Trophoblast cell (in vitro differentiated cells and primary cell): ENCODE measurements around the gene WSCD2.

Source experiments
- DNase-seq, 2 donors: peaks; one replicate each; pipeline ENCODE4 v3.0.0-alpha.2; 2016
- H2AFZ ChIP-seq: 2 replicates; pipeline ENCODE4 v1.6.1; 2013; ENCODE audit warnings: low read length, moderate library complexity, mild to moderate bottlenecking; ENCODE audit not compliant: insufficient read depth, poor library complexity
- H2AK5ac ChIP-seq: 2 replicates; pipeline ENCODE4 v1.6.1; 2013; ENCODE audit warnings: mild to moderate bottlenecking, low read length
- H2BK120ac ChIP-seq: 2 replicates; pipeline ENCODE4 v1.6.1; 2013; ENCODE audit warnings: low read length, mild to moderate bottlenecking, moderate library complexity; ENCODE audit not compliant: insufficient read depth, poor library complexity
- H2BK12ac ChIP-seq: 2 replicates; pipeline ENCODE4 v1.6.1; 2013; ENCODE audit warnings: mild to moderate bottlenecking, low read length, moderate library complexity
- H2BK5ac ChIP-seq: 2 replicates; pipeline ENCODE4 v1.6.1; 2013; ENCODE audit warnings: low read length, low read depth, moderate library complexity, mild to moderate bottlenecking; ENCODE audit not compliant: poor library complexity
- H3K14ac ChIP-seq: 2 replicates; pipeline ENCODE4 v1.6.1; 2013; ENCODE audit warnings: mild to moderate bottlenecking, low read length
- H3K18ac ChIP-seq: 2 replicates; pipeline ENCODE4 v1.6.1; 2013; ENCODE audit warnings: mild to moderate bottlenecking, low read length
- H3K23ac ChIP-seq: 2 replicates; pipeline ENCODE4 v1.6.1; 2013; ENCODE audit warnings: low read length
- H3K27ac ChIP-seq: 2 replicates; pipeline ENCODE4 v1.5.1; 2013; ENCODE audit warnings: low read depth, mild to moderate bottlenecking, inconsistent platforms, low read length, moderate library complexity
- H3K27me3 ChIP-seq: 2 replicates; pipeline ENCODE4 v1.6.1; 2013; ENCODE audit warnings: inconsistent platforms, mild to moderate bottlenecking, low read length, moderate library complexity; ENCODE audit not compliant: insufficient read depth
- H3K36me3 ChIP-seq, 2 experiments: 1 replicate in 1 of 2; 2 replicates in 1 of 2; pipeline ENCODE4 v1.6.1; 2013; ENCODE audit warnings: low read length in 2 of 2, mild to moderate bottlenecking in 2 of 2, moderate library complexity in 1 of 2; ENCODE audit not compliant: insufficient read depth in 2 of 2, control insufficient read depth in 1 of 2
- H3K4ac ChIP-seq: 2 replicates; pipeline ENCODE4 v1.6.1; 2013; ENCODE audit warnings: low read depth, mild to moderate bottlenecking, low read length, moderate library complexity
- H3K4me1 ChIP-seq, 2 experiments: 1 replicate in 1 of 2; 2 replicates in 1 of 2; pipeline ENCODE4 v1.6.1; 2013; ENCODE audit warnings: low read length in 2 of 2, mild to moderate bottlenecking in 2 of 2, moderate library complexity in 1 of 2; ENCODE audit not compliant: insufficient read depth in 2 of 2, control insufficient read depth in 1 of 2
- H3K4me2 ChIP-seq: 2 replicates; pipeline ENCODE4 v1.6.1; 2013; ENCODE audit warnings: inconsistent platforms, mild to moderate bottlenecking, low read length, moderate library complexity
- H3K4me3 ChIP-seq: 2 replicates; pipeline ENCODE4 v1.5.1; 2013; ENCODE audit warnings: mild to moderate bottlenecking, low read depth, low read length, inconsistent platforms
- H3K79me1 ChIP-seq: one replicate; pipeline ENCODE4 v1.6.1; 2013; ENCODE audit warnings: low read length
- H3K79me2 ChIP-seq: 2 replicates; pipeline ENCODE4 v1.6.1; 2013; ENCODE audit warnings: low read length, mild to moderate bottlenecking; ENCODE audit not compliant: control insufficient read depth, insufficient read depth, poor library complexity
- H3K9ac ChIP-seq: 2 replicates; pipeline ENCODE4 v1.6.1; 2013; ENCODE audit warnings: mild to moderate bottlenecking, low read length
- H3K9me3 ChIP-seq: 2 replicates; pipeline ENCODE4 v1.6.1; 2013; ENCODE audit warnings: low read depth, mild to moderate bottlenecking, control low read depth, inconsistent platforms, low read length; ENCODE audit not compliant: insufficient read depth
- H4K12ac ChIP-seq: 2 replicates; pipeline ENCODE4 v1.6.1; 2013; ENCODE audit warnings: low read depth, mild to moderate bottlenecking, low read length, moderate library complexity
- H4K8ac ChIP-seq: 2 replicates; pipeline ENCODE4 v1.6.1; 2013; ENCODE audit warnings: low read depth, mild to moderate bottlenecking, low read length, moderate library complexity
- H4K91ac ChIP-seq: one replicate; pipeline ENCODE4 v1.6.1; 2013; ENCODE audit warnings: low read depth, mild to moderate bottlenecking, low read length, moderate library complexity
- WGBS: extraction: QIAGEN DNeasy Blood & Tissue Kit; methylation state at CpG from one replicate; pipeline ENCODE4 v1.1.7; 2013; ENCODE audit warnings: missing lambda C conversion rate; ENCODE audit not compliant: insufficient read length, insufficient coverage; ENCODE audit errors: extremely low coverage; 5-methylcytosine and 5-hydroxymethylcytosine counted together

The WSCD2 gene

DNA sequence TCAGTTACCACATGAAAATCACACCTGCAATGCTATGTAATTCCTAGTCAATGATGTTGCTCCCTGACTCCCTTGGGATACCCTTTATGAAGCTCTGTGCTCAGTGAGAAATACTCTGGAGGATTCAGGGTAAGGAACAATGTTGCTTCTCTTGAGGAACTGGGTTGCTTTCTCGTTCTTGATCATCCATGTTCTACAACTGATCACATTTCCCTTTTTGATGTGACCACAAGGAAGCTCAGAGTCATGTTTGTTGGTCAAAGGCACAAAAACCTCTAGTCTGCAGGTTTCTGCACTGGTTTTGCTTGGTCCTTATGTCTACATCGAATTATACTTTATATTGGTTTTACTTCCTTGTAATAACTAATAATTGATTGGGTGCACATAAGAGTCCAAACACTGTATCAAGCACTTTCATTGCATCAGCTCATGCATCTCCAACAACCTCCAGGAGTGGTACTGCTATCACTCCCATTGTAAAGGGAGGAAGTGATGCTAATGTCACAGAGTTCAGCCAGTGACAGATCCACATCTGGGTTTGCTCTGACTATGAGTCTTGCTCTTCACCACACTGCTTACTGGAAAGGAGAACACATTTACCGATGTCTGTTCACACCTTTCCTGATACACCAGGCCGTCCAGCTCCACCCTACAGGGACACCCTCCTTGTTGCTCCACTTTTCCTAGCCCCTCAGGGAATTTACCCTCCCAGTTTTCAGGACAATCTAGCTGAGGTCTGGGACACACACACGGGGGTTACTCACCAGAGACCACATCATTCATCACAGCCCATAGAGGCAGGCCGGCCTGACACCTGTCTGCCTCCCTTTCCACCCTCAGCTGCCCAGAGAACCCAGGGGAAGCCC lies 169.0 kb downstream of the WSCD2 start:
- H3K9me3 ChIP-seq = no peaks in the 10 kb centered on the region
- H3K79me2 ChIP-seq = no peaks in the 10 kb centered on the region
- no peak overlapping the region for H3K18ac ChIP-seq
- H3K4ac ChIP-seq = no peak overlapping the region
- DNase-seq = no peak
- no peak overlapping the region for H3K4me2 ChIP-seq
- no peak overlapping the region for H3K4me3 ChIP-seq
- H4K91ac ChIP-seq = no peak overlapping the region
- H2BK5ac ChIP-seq = no peak overlapping the region
- no peak overlapping the region for H2AFZ ChIP-seq
- no peak overlapping the region for H2AK5ac ChIP-seq
- H2BK12ac ChIP-seq = no peak overlapping the region
- no peak overlapping the region for H3K23ac ChIP-seq
- peaks cover 2% of the 10 kb centered on the region for H3K79me1 ChIP-seq
- no peak overlapping the region for H2BK120ac ChIP-seq
- H3K36me3 ChIP-seq = no peaks in the 10 kb centered on the region
- no peak overlapping the region for H4K12ac ChIP-seq
- WGBS = no CpG with 5 or more reads among the region's 6 CpGs
- H3K14ac ChIP-seq = no peak overlapping the region
- H3K27ac ChIP-seq = no peak overlapping the region
- H3K4me1 ChIP-seq = peaks cover 11 to 15% of the 10 kb centered on the region in 2 experiments
- no peak overlapping the region for H4K8ac ChIP-seq
- no peaks in the 10 kb centered on the region for H3K27me3 ChIP-seq
- H3K9ac ChIP-seq = no peak overlapping the region

DNA sequence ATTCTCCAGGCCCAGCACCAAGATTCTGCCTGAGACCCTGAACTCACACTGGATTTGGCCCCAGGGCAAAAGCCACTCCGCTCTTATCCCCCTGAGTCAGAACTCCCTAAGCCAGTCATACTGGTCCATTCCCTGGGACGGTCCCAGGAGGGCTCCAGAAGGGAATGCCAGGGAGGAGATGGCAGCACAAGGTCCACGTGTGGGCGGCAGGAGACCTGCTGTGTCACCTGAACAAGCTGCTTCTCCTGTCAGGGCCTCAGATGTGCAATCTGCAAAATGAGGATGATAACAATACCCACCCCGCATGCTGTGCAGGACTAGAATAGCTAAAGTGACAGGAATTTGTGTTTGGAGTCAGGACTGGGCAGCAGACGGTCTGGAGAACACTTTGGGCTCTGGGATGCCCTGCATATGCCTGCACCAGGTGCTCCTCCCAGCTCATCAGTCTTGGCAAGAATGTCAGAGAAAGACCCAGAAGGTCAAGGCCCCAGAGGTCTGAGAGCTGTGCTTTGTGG lies 169.7 kb downstream of the WSCD2 start:
- Histone ChIP-seq H3K23ac (no peak overlapping the region), H3K27ac (no peak overlapping the region), H3K27me3 (no peaks in the 10 kb centered on the region), H3K36me3 (no peaks in the 10 kb centered on the region), H2AK5ac (no peak overlapping the region), H3K79me1 (peaks cover 5% of the 10 kb centered on the region), H3K4me3 (no peak overlapping the region), H3K9ac (no peak overlapping the region), H3K4me2 (no peak overlapping the region), H3K18ac (no peak overlapping the region), H3K14ac (no peak overlapping the region), H4K91ac (no peak overlapping the region), H2AFZ (no peak overlapping the region), H4K8ac (no peak overlapping the region), H2BK12ac (no peak overlapping the region), H3K9me3 (no peaks in the 10 kb centered on the region), H3K79me2 (peaks cover under 1% of the 10 kb centered on the region), H3K4me1 (peaks cover 16 to 17% of the 10 kb centered on the region in 2 experiments), H2BK5ac (no peak overlapping the region), H2BK120ac (no peak overlapping the region), H4K12ac (no peak overlapping the region), H3K4ac (no peak overlapping the region)
- no CpG with 5 or more reads among the region's 6 CpGs for WGBS
- peak in 1 of 2 donors; percentile 52 for DNase-seq

DNA sequence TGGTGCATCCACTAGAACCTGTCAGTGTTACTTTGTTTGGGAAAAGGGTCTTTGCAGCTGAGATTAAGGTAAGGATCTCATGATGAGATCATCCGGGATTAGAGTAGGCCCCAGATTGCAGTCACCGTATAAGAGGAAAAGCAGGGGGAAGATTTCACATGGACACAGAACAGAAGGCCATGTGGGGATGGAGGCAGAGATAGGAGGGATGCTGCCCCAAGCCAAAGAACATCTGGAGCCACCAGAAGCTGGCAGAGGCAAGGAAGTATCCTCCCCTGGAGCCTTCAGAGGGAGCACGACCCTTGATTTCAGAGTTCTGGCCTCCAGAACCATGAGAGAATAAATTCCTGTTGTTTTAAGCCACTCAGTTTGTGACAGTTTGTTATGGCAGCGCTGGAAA lies 170.4 kb downstream of the WSCD2 start:
- H4K8ac ChIP-seq = no peak overlapping the region
- H2BK120ac ChIP-seq = no peak overlapping the region
- no peaks in the 10 kb centered on the region for H3K27me3 ChIP-seq
- WGBS = no CpG with 5 or more reads among the region's 4 CpGs
- H3K9ac ChIP-seq = no peak overlapping the region
- DNase-seq = no peak
- H3K36me3 ChIP-seq = no peaks in the 10 kb centered on the region
- no peak overlapping the region for H3K14ac ChIP-seq
- no peak overlapping the region for H2AFZ ChIP-seq
- no peak overlapping the region for H3K4me2 ChIP-seq
- H3K23ac ChIP-seq = no peak overlapping the region
- H4K12ac ChIP-seq = no peak overlapping the region
- no peak overlapping the region for H3K4me3 ChIP-seq
- H3K4me1 ChIP-seq = peaks cover 23 to 24% of the 10 kb centered on the region in 2 experiments
- no peak overlapping the region for H2BK5ac ChIP-seq
- H3K79me2 ChIP-seq = peaks cover 3% of the 10 kb centered on the region
- no peaks in the 10 kb centered on the region for H3K9me3 ChIP-seq
- no peak overlapping the region for H3K18ac ChIP-seq
- H3K27ac ChIP-seq = no peak overlapping the region
- H3K79me1 ChIP-seq = peaks cover 9% of the 10 kb centered on the region
- H2BK12ac ChIP-seq = no peak overlapping the region
- no peak overlapping the region for H4K91ac ChIP-seq
- H2AK5ac ChIP-seq = no peak overlapping the region
- H3K4ac ChIP-seq = no peak overlapping the region
